DMS153 treated with DMSO at 0.1 percent for 48 hours (cell line): ENCODE measurements around the gene CALD1.

Source experiments
- DNase-seq: peaks from one replicate; lab custom pipeline; 2025; ENCODE audit not compliant: unreplicated experiment; lab: John Stamatoyannopoulos, UW

CALD1 gene

DNA sequence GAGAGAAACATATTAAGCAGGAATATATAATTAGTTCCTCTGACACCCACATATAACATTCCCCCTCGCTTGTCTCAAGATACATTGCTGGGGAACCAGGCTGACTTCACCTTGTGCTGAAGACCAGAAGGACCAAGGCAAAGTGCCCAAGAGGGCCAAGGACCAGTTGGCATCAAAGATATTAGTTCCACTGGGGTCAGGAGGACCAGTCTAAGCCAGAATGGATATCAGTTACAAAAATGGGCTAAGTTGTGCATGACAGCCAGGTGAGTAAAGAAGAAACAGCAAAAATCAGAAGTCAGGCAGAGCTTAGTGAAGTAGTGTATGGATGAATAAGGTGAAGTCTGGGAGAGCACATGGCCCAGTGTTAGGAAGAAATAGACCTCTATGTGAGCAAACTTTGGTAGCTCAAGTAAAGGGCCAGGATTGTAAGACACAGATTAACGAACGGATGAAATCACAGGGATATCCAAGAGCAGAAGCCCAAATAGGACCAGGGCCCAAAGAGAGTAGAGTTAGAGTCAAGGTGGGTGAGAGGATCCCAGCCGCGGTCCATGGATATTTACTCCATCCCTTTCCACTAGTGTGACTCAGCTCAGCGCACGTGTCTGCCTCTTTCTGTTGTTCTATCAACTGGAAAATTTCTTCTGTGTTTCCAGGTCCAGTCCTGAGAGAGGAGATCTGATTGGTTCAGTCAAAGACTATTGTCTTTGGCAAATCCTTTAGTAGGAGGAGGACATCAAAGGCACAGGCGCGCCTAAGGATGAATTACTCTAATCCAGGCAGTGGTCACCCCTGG, 5.0 kb downstream of the CALD1 start:
- no peak for DNase-seq

DNA sequence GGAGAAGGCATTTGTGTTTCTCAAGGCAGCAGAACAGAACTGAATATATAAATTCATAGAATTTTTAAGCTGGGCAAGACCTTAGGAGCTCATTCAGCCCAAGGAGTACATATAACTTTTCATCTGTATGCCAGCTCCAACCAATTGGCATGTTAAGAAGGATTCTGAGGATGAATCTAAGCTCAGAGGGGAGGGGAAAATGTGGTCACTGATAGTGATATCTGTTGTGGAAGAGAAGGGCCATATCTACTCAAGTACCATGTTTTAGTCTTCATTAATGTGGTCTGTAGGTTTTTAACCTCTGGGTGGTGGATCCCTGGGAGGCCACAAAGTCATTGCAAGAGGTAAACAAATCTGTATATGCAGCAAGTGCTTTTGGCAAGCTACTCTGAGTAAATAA, 6.4 kb downstream of the CALD1 start:
- no peak for DNase-seq

DNA sequence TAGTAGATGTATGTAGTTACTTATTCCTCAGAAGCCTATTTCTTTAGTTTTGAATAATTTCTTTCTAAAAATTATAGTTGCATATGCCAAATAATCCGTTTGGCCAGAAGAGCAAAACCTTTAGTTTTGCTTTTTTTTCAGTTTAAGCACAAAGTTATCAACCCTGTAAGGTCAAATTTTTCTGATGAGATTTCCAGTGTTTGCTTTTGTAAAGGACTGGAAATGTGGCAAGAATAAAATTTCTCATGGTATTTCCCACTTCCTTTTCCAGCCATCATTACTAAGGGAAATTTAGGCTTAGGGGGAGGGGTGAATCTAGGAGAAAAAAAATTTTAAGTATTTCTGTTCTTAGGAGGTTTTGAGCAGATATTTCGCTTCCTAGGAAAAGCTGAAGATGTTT, 7.6 kb downstream of the CALD1 start:
- no peak for DNase-seq

DNA sequence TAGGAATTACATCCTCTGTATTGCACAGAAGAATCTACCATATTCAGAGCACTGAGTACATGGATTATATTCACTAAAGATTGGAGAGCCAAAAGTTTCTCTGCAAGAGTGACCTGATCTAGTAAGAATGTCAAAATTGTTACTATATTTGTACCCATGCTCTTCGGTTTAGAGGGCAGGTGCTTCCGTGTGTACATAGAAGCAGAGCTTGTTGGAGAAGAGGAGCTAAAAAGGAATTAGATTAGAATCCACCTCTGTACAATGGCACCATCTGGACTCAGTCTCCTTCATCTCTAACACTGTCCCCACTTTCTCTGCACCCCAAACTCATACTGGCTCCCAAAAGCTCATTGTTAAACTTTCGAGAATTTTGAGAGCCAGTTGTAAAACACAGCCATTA, 8.3 kb downstream of the CALD1 start:
- no peak for DNase-seq

DNA sequence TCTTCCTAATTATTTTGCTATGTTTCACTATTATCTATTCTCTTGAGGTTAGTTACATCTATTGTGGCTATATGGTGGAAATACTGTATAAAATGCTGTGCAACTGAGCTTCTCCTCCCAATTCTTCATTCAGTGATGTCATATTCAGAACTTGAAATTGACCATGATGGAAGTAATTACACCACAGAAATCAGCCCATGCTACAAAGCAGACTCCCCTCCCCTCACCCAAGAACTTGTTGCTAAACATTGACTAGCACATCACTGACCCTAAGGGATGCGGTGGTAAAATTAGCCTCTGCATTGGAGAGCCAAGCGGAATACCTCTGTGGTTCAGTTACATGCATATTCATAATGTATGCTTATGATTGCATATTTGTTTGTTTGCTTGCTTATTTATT, 8.8 kb downstream of the CALD1 start:
- no peak for DNase-seq

DNA sequence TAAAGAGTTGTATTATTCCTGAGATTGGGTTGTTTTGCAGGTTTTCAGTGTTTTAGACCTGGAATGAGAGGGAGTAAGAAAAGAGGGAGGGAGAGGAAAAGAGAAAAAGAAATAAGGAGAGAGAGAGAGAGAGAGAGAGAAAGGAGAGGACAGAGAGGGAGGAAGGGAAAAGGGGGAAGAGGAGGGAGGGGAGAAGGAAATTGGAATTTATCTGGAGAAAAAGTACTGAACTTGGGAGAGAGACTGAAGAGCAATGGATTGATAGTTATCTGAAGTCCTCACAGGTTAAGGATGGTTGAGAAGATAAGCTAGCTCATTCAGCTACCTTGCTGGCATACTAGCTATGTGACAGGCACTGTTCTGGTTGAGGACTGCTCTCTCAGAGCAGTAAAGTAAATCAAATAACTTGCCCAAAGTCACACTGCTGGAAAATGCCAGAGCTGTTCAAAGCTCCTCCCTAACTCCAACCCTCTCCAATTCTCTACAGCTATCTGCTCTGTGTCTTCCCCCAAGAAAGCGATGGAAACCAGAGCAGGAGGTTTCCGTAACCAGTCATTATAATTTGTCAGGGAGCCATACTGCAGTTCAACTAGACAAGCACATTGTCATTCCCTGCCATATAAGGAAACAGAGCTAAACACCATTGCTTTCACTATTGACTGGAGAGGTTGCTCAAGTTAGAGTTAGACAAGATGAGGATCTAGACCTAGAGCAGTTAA, 10.7 kb downstream of the CALD1 start:
- no peak for DNase-seq

DNA sequence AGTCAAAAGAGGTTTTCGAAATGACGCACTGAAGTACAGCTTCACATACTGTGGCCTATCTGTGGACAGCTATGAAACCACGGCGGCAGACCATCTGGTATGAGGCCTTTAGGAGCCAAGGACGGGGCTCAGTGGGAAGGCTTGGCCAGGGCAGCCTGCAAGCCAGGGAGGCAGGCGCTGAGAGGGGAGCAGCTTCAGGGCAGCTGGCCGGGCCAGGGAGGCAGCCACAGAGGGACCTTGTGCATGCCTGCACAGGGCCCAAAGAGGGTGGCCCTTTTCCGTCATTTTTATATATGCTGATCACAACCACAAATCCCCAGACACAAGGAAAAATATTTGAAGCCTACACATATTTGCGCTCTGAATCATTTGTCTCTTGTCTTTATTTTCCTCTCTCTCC, 13.5 kb downstream of the CALD1 start:
- DNase-seq = no peak

DNA sequence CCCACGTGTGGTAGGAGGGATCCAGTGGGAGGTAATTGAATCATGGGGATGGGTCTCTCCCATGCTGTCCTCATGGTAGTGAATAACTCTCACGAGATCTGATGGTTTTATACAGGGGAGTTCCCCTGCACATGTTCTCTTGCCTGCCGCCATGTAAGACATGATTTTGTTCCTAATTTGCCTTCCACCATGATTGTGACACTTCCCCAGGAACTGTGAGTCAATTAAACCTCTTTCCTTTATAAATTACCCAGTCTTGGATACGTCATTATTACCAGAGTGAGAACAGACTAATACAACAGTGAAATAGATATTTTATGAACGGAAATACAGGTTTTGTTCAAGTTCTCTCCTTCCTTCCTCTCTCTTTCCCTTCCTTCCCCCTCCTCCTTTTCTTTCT, 15.8 kb downstream of the CALD1 start:
- no peak for DNase-seq

DNA sequence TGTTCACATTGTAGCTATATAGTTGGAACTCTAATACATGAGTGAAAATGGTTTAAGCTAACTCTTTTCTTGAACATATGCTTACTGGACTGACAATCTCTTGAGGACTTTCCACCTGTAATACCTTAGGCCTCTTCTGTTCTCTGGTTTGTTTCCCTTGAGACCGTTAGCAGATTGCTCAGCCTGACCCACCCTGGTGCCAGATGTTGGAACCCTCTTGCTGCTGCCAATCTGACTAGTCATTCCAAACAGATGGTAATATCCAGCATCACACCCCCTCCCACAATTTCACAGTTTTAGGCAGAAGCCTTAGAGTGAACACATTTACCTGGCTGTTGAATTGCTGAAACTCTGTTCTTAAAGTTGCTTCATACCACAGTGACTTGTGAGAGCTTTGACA, 18.7 kb downstream of the CALD1 start:
- DNase-seq = no peak

DNA sequence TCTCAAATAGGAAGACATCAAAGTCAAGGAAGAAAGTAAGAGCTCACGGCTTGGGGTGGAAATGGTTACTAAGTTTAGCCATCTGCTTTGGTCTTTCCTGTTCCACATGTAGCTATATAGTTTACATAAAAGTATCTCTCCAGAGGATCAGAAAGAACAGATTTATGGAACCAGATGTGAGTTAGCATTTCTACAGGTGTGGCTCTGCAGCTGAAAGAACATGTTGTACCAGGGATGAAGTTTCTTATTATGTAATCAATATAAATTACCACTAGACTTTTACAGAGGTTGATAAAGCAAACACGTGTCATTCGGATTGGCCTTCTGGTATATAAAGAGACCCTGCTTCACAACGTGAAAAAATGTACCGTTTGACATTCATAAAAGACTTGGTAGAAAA, 19.9 kb downstream of the CALD1 start:
- no peak for DNase-seq

DNA sequence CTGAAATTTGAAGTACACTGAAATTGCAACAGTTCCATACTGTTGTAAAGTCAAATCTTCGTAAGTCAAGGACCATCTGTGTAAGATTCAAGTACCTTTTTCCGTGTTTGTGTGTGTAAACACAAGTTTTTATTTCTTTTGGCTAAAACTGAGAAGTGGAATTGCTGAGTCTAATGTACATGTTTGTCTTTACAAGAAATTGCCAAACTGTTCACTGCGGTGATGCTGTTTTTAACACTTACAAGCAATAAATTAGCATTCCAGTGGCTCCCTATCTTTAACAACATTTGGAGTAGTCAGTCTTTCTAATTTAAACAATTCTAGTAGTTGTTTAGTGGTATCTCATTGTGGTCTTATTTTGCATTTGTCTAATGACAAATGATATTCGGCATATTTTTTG, 23.3 kb downstream of the CALD1 start:
- DNase-seq = no peak

DNA sequence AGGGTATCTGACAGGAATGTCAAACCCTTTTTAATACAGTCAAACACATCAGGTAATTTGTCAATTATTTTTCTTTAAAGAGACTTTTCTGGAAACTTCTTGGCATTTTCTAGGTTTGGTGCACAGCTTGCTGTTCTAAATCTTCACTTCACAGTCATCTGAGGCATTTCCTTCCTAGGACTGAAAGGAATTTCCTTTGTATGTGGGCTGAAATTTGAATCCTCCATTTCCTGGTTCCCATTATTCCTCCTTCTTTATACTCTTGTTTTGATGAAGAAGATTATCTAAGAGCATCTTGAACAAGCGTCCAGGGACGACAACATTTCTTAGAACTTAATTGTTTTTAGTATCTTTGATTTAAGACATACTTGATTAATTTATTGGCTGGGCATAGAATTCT, 24.9 kb downstream of the CALD1 start:
- no peak for DNase-seq

DNA sequence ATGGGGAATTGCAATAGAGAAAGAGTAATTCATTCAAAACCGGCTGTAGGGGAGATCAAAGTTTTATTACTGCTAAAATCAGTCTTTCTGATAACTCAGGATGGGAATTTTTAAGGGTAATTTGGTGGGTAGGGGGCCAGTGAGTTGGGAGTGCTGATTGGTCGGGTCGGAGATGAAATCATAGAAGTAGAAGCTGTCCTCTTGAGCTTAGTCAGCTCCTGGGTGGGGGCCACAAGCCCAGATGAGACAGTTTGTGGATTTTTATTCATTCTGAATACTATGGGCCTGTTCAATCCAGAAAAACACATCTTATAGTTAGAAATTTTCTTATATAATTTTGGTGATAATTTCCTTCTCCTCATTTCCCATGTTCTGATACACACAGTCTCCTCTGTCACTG, 25.4 kb downstream of the CALD1 start:
- no peak for DNase-seq

DNA sequence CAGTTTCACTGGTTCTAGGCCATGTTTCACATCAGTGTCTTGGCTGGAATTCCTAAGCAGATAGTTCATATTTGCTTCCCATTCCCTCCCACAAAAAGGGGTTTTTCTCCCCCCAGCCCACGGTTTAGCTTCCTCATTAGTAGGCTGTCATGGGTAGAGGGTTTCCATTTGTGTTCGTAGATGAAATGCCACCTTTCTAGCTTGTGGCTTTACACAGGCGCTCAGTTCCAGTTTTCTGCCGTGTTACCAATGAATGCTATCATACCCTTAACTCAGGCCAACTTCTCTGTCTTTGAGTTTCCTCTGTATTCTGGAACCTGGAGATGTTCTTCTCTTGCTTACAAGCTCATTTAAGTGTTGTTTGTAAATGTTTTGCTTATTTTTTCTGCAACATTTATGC, 26.8 kb downstream of the CALD1 start:
- DNase-seq = no peak

DNA sequence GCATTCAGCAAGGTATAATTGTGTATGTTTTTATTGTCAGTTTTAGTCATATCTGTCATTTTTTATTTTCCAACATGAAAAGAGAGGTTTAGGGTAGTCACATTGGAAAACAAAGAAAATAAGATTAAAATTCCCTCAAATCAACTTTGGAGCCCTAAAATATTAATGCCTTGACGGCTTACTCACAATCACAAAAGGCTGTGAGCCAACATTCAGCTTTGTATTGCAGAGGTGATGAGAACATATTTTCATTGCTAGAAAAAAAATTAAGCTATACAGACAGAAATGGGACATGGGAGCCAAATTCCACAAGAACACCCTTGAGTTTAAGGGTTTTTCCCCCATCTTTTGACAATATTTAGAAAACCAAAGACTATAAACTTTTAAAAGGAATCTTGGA, 30.2 kb downstream of the CALD1 start:
- no peak for DNase-seq

DNA sequence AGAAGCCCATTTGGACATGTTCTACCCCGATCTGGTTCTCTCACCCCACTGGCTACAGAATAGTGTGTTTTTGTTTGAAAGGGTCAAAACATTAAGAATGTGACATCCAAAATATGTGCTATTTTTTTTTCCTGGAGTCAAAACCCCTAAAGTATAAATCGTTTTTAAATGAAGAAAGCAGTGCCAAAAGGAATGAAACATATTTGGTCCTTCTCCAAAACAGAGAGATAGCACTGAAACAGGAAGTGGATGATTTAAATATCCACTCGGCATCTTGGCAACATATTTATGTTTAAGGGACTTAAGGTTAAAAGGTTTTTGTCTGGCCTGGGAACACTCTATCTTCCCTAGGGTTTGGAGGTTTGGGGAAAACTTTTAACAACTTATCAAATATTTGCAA, 32.3 kb downstream of the CALD1 start:
- DNase-seq = no peak

DNA sequence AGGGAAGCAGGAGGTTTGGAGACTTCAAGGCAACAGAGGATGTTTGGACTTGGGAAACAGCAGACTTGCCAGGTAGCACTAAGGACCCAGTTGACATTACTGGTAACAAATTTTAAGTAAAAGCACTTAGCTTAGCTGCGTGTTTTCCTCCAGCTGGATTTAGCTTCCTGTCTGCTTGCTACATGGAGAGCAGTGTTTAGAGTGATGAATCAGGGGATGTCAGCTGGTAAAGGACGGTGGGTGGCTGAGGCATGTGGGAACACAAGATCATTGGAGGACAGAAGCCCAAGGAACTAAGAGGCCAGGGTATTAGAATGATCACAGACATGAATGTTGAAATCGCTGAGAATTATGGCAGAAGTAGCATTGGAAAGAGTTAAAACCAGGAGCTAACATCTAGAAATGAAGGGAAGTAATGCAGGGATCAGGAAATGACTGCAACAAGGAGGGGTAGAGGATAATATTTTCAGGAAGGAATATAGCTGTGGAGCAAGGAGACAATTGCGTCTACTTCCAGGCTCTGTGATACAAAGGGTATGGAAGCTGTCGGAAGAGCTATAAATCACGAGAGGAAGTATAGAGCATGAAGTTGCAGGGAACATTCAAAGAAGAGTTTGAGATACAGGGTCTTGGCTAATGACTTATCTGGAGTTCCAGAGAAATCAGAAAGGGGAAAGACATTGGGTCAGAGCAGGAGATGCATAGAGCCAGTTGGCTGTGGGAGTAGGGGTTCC, 34.4 kb downstream of the CALD1 start:
- no peak for DNase-seq

DNA sequence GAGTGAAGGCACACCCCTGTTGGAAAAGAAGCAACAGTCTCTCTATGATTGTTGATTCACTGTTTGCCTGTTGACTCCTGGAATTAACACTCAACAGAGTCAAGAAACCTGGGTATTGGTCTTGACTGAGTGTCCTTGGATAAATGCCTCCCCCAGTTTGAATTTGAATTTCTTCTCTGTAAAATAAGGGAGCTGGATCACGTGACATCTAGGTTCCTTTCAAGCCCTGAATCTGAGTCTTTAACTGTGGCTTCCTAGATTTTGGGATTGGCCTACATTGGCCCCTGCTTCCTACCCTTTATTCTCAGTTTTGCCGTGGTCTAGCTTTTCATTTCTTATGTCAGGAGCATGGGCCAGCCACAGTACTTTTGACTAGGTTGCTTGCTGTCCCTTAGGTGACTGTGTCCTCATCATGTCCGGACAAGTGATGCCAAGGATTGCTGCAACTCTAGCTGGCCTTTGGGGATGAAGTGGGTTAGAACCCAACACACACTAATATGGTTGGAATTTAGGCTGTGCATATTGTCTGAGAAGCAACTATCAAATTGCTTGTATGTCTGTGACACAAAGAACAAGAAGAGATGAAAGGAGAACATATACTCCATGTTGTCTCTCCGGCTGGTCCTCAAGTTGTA, 35.4 kb downstream of the CALD1 start:
- no peak for DNase-seq

DNA sequence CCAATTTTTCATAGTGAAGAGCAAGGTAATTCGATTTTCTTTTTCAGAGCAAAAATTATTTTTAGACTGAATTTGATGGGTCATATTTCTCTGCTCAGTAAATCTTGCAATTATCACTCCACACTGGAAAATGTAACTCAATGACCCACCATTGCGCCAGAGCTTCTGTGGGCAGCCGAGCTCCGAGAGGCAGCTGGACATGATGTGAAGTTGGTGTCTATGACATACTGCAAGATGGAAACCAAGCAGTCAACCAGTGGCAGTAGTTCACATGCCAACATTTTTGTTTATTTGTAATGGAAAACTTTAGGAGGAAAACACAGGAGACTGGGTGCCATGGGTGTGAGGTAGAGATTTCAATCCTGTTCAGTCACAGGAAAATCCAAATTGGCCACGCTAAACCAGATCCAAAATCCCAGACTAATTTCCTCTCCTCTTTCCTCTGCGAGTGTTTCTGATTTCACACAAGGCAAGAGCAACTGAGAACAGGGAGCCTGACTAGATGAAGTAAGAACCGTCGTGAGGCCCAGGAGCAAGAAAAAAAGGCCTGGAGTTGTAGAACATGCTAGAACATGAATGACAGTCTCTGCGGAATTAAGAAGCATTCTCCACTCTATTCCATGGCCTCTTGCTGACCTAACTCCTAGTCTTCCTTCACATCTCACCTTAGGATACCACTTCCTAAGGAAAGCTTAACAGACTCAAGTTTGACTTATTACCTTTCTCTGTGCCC, 39.3 kb downstream of the CALD1 start:
- DNase-seq = no peak

DNA sequence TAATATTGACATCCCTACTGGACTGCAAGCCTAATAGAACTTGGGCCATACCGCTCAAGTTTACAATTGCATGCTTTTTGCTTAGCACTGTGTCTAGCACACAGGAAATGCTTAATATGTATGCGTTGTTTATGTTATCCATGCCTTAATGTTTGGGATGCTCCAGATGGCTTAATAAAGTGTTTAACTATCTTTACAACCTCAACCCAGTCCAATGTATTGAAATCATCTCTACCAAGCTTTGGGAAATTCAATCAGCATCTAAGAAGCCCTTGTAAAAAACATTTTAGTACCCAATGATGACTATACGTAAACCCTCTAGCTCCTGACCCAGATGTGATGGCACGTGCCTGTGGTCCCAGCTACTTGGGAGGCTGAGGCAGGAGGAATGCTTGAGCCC, 40.0 kb downstream of the CALD1 start:
- no peak for DNase-seq

DNA sequence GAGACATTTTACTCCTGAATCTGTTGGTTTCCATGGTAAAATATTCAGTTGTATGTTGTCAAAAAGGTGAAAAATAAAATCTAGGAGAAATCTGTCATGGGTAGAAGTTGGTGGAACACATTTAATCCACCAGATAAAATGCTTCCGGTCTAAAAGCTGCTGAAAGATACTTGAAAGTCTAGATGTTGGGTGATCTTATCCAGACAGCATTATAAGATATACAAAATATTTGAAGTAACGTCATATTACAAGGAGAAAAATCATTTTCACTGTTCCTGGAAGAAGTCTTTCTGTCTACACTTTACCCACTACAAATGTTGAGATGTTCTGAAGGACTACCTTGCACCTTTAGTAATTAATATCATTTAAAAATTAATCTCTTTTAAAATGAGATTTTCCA, 40.9 kb downstream of the CALD1 start:
- DNase-seq = no peak
